K562 (cell line): ENCODE results near the gene HAAO. TPM values are rescaled to one million over a fixed set of nuclear protein-coding genes. Genes with fewer than 3 reads are reported as not detected.

Experiments
- BACH1 ChIP-seq: fragments of 200-800 bp; sonication (Bioruptor generic); IDR thresholded peaks from 2 replicates; pipeline ENCODE4 v1.6.1; 2016; ENCODE audit warnings: missing genetic modification characterization, missing compliant biosample characterization
- GABPA ChIP-seq: fragments of 200-800 bp; sonication (Bioruptor generic); conservative IDR thresholded peaks from 2 replicates; pipeline ENCODE4 v1.6.1; 2016; ENCODE audit warnings: low read depth, missing genetic modification characterization, missing compliant biosample characterization
- MAFK ChIP-seq: IDR thresholded peaks from 2 replicates; pipeline ENCODE4 v1.6.1; 2011; ENCODE audit warnings: low read length, improper control_type of control experiment
- NEUROD1 ChIP-seq: fragments of 150-350 bp; IDR thresholded peaks from 2 replicates; pipeline ENCODE4 v1.6.1; 2014; ENCODE audit warnings: borderline replicate concordance, low read length, low read depth; ENCODE audit not compliant: partially characterized antibody
- NUFIP1 ChIP-seq: fragments of 450-650 bp; IDR thresholded peaks from 2 replicates; pipeline ENCODE4 v1.6.1; 2018; ENCODE audit not compliant: partially characterized antibody
- PHF20 ChIP-seq: fragments of 450-650 bp; IDR thresholded peaks from 2 replicates; pipeline ENCODE4 v1.6.1; 2018; ENCODE audit not compliant: partially characterized antibody
- POLR2AphosphoS5 ChIP-seq: IDR thresholded peaks from 2 replicates; pipeline ENCODE4 v1.6.1; 2011; ENCODE audit warnings: mild to moderate bottlenecking, low read depth, low read length, moderate library complexity; ENCODE audit not compliant: control insufficient read depth, insufficient read depth
- SAFB ChIP-seq: fragments of 200-400 bp; formaldehyde crosslinking; IDR thresholded peaks from 2 replicates; pipeline ENCODE4 v1.6.1; 2017; ENCODE audit warnings: low read depth, low read length, borderline replicate concordance
- XRCC5 ChIP-seq: fragments of 200-400 bp; formaldehyde crosslinking; IDR thresholded peaks from 2 replicates; pipeline ENCODE4 v1.6.1; 2017; ENCODE audit warnings: low read depth, mild to moderate bottlenecking, low read length
- ZNF589 ChIP-seq: fragments of 200-800 bp; sonication (Bioruptor generic); IDR thresholded peaks from 2 replicates; pipeline ENCODE4 v1.6.1; 2016; ENCODE audit warnings: low read depth, missing genetic modification characterization, missing compliant biosample characterization
- ZNF766 ChIP-seq: fragments of 200-800 bp; sonication (Bioruptor generic); conservative IDR thresholded peaks from 2 replicates; pipeline ENCODE4 v1.6.1; 2016; ENCODE audit warnings: missing genetic modification characterization, missing compliant biosample characterization
- polyA plus RNA-seq, 8 experiments: library from polyadenylated mRNA; depleted of rRNA in 4 of 8; stranded (reverse) in 5 of 8; unstranded in 3 of 8; fragments of >200 nt; fragmentation: Nextera tagmentation in 2 of 8; fragmentation: Illumina TruSeq in 1 of 8; extraction: Ambion mirVana in 2 of 8; extraction: Trizol in 1 of 8; gene quantifications; 2 replicates each; pipeline versions ENCODE4 v1.2.1 to v1.2.3, GENCODE V29; 2011 to 2014; ENCODE audit warnings: inconsistent platforms in 1 of 8, missing spikeins in 1 of 8
- total RNA-seq, 7 experiments: library from RNA; depleted of rRNA in 6 of 7; stranded (reverse); fragments of >200 nt in 6 of 7; fragmentation: Illumina TruSeq in 2 of 7; extraction: Trizol in 2 of 7; gene quantifications; 2 replicates each; pipeline versions ENCODE4 v1.2.1 to v1.2.3, GENCODE V29; 2011 to 2021; ENCODE audit warnings: low replicate concordance in 1 of 7
- TF ChIP-seq, protein P1 (sequence below): sonication (generic); formaldehyde crosslinking; IDR thresholded peaks from 2 replicates; pipeline ENCODE4 v1.8.0; 2022; ENCODE audit warnings: mild to moderate bottlenecking, missing genetic modification reagents
- TF ChIP-seq, protein P2 (sequence below): fragments of 250-450 bp; sonication (Bioruptor Pico); IDR thresholded peaks from 2 replicates; pipeline ENCODE4 v1.8.0; 2021; ENCODE audit warnings: moderate library complexity, mild to moderate bottlenecking, inconsistent platforms
- TF ChIP-seq, protein P3 (sequence below): fragments of 450-650 bp; IDR thresholded peaks from 2 replicates; pipeline ENCODE4 v1.6.1; 2016; ENCODE audit warnings: missing biosample characterization, missing genetic modification characterization
- TF ChIP-seq, protein P4 (sequence below): sonication (generic); formaldehyde crosslinking; IDR thresholded peaks from 2 replicates; pipeline ENCODE4 v1.8.1; 2023; ENCODE audit warnings: mild to moderate bottlenecking, missing genetic modification reagents

The HAAO gene
- total and polyA plus RNA-seq, 9 of the 15 experiments (the other 6 are each of a cell fraction or from before 2014, with no cell fraction given) = not detected

- TF ChIP-seq XRCC5 = peak; percentile 84
- TF ChIP-seq MAFK = no peak
- TF ChIP-seq NUFIP1 = peak; percentile 66
- TF ChIP-seq, protein P1, sequence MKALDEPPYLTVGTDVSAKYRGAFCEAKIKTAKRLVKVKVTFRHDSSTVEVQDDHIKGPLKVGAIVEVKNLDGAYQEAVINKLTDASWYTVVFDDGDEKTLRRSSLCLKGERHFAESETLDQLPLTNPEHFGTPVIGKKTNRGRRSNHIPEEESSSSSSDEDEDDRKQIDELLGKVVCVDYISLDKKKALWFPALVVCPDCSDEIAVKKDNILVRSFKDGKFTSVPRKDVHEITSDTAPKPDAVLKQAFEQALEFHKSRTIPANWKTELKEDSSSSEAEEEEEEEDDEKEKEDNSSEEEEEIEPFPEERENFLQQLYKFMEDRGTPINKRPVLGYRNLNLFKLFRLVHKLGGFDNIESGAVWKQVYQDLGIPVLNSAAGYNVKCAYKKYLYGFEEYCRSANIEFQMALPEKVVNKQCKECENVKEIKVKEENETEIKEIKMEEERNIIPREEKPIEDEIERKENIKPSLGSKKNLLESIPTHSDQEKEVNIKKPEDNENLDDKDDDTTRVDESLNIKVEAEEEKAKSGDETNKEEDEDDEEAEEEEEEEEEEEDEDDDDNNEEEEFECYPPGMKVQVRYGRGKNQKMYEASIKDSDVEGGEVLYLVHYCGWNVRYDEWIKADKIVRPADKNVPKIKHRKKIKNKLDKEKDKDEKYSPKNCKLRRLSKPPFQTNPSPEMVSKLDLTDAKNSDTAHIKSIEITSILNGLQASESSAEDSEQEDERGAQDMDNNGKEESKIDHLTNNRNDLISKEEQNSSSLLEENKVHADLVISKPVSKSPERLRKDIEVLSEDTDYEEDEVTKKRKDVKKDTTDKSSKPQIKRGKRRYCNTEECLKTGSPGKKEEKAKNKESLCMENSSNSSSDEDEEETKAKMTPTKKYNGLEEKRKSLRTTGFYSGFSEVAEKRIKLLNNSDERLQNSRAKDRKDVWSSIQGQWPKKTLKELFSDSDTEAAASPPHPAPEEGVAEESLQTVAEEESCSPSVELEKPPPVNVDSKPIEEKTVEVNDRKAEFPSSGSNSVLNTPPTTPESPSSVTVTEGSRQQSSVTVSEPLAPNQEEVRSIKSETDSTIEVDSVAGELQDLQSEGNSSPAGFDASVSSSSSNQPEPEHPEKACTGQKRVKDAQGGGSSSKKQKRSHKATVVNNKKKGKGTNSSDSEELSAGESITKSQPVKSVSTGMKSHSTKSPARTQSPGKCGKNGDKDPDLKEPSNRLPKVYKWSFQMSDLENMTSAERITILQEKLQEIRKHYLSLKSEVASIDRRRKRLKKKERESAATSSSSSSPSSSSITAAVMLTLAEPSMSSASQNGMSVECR (CRISPR knock-in tag) = peak; percentile 66
- peak; percentile 68 for TF ChIP-seq PHF20
- peak; percentile 14 for TF ChIP-seq NEUROD1
- TF ChIP-seq, protein P2, sequence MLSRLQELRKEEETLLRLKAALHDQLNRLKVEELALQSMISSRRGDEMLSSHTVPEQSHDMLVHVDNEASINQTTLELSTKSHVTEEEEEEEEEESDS (CRISPR knock-in tag) = no peak
- no peak for TF ChIP-seq BACH1
- TF ChIP-seq ZNF766 (CRISPR knock-in tag) = peak; percentile 55
- TF ChIP-seq POLR2AphosphoS5 = 0 out of 2 replicates have a peak, but pooled peaks have one; percentile 30
- TF ChIP-seq, protein P3, sequence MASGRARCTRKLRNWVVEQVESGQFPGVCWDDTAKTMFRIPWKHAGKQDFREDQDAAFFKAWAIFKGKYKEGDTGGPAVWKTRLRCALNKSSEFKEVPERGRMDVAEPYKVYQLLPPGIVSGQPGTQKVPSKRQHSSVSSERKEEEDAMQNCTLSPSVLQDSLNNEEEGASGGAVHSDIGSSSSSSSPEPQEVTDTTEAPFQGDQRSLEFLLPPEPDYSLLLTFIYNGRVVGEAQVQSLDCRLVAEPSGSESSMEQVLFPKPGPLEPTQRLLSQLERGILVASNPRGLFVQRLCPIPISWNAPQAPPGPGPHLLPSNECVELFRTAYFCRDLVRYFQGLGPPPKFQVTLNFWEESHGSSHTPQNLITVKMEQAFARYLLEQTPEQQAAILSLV (tag) = peak; percentile 68; the same call in 1 of the 2 replicates
- TF ChIP-seq SAFB = peak; percentile 45; the same call in 1 of the 2 replicates
- peak; percentile 50; the same call in 1 of the 2 replicates for TF ChIP-seq ZNF589
- peak; percentile 77 for TF ChIP-seq GABPA (tag)
- TF ChIP-seq, protein P4, sequence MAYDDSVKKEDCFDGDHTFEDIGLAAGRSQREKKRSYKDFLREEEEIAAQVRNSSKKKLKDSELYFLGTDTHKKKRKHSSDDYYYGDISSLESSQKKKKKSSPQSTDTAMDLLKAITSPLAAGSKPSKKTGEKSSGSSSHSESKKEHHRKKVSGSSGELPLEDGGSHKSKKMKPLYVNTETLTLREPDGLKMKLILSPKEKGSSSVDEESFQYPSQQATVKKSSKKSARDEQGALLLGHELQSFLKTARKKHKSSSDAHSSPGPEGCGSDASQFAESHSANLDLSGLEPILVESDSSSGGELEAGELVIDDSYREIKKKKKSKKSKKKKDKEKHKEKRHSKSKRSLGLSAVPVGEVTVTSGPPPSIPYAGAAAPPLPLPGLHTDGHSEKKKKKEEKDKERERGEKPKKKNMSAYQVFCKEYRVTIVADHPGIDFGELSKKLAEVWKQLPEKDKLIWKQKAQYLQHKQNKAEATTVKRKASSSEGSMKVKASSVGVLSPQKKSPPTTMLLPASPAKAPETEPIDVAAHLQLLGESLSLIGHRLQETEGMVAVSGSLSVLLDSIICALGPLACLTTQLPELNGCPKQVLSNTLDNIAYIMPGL = peak; percentile 98
These were observed 18.0 kb upstream of the HAAO start (continued) for GRCh38 chr2:42810121-42810970.
